Measurements from ENCODE around the gene TLR6. TPM values are rescaled to one million over a fixed set of nuclear protein-coding genes. Genes with fewer than 3 reads are reported as not detected.

The TLR6 gene
- total RNA-seq, 6 donors from 2014 or later = 3.2 to 10.4 (median 5.8) TPM

DNA sequence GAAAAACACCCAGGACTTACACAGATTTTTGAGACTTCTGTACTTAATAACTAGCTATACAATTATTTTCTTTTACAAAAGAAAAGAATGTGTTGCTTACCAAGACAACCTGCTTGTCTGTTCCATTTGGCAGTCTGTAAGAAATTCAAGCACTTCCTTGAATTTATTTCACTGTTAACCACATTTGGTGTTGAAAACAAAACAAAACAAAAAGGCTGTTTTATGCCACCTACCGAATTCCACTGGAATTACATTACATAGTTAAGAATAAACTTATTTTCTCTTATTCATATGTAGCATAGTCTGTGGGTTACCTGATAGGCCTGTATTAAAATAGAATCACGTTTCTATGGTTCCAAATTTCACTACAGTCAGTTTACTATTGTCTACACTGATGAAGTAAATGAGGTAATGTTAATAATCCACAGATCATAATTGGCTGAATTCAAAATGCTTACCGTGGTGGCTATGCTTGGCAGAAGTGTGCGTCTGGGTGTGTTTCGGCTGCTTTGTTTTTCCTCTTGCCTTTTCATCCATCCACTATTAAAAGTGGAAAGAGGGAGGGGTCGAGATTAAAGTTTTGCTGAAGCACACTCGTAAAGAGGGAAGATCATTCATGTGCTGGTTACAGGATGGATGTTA is 51.8 kb downstream of the TLR6 start, which contains the start of gene TLR1:
TLR1 (minus strand) TSS at position 138 of the 642 bp plus-strand sequence. CDS start 5,960 bp downstream, outside the sequence.
- H3K27ac ChIP-seq = peak within 1 kb of the TSS; percentile 74 to 87 (median 81)
- DNase-seq = no peak
- peaks cover 8 to 16% (median 13%) of the 10 kb centered on the region in 4 donors for H3K4me1 ChIP-seq
- H3K27me3 ChIP-seq = no peaks in the 10 kb centered on the region
- no peaks in the 10 kb centered on the region for H3K9me3 ChIP-seq
- H3K4me3 ChIP-seq = peak within 1 kb of the TSS in 3 of 4 donors; percentile 27 to 40 (median 38)
- TF ChIP-seq POLR2AphosphoS5 (IDR thresholded peaks at IDR 0.05) (peak in 1 of 2 donors; percentile 26), POLR2A (IDR thresholded peaks at IDR 0.05) (peak in 1 of 4 donors; percentile 66), CTCF (IDR thresholded peaks at IDR 0.05) (peak; percentile 43 to 76 (median 72)), EP300 (IDR thresholded peaks at IDR 0.05) (no peak)
- WGBS, 2 donors = 20 to 27% methylated on average over 7 of the region's 7 CpGs
- ATAC-seq (ENCODE audit: low FRiP score in 2 of 2) = peak; percentile 69 to 90
- peaks cover 0 to 7% (median 0%) of the 10 kb centered on the region in 4 donors for H3K36me3 ChIP-seq

DNA sequence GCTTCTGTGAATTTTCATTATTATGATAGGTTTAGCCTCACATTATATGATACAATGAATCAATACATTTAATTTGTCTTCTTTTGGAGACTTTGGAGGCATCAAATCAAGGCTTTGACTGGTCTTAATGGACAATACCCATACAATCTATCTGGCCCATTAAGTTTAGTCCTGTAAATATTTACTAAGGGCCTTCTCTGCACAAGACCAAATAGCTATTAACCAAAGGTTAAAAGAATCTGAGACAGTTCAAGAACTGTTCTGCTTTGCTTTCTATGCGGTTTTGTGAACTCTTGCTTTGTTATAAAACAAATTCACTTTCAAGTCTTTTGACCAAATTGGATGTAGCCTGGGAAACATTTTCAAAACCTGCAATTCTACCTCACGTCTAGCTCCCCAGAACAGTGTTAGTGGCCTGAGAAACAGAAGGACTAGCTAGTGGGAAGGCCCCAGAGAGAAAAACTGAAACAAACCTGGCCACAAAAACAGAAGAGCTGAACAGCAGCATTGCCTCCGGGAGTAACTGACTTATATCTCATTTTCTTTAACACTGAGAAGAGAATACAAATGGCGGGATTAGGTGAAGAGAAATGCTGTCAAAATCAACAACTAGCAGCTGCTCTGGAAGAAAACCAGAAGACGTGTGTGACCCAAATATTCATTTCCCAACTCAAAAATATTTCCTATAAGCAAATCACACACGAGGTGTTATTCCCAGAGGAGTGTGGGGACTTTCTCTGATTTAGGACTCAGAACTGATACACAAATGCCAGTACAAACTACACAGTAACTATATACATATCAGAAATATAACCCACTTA is 52.6 kb downstream of the TLR6 start:
- Histone ChIP-seq H3K27ac (peak overlapping the region; percentile 74 to 87 (median 81)), H3K4me1 (peaks cover 8 to 16% (median 13%) of the 10 kb centered on the region in 4 donors), H3K9me3 (no peaks in the 10 kb centered on the region), H3K4me3 (peak overlapping the region in 3 of 4 donors; percentile 27 to 40 (median 38)), H3K36me3 (peaks cover 0 to 14% (median 2%) of the 10 kb centered on the region in 4 donors), H3K27me3 (no peaks in the 10 kb centered on the region)
- DNase-seq = no peak
- TF ChIP-seq POLR2AphosphoS5 (IDR thresholded peaks at IDR 0.05) (no peak), CTCF (IDR thresholded peaks at IDR 0.05) (no peak), POLR2A (IDR thresholded peaks at IDR 0.05) (no peak)
- WGBS, 2 donors = 13 to 22% methylated on average over 6 of the region's 6 CpGs
- peak in 1 of 2 donors; percentile 35 for ATAC-seq (ENCODE audit: low FRiP score in 2 of 2)

DNA sequence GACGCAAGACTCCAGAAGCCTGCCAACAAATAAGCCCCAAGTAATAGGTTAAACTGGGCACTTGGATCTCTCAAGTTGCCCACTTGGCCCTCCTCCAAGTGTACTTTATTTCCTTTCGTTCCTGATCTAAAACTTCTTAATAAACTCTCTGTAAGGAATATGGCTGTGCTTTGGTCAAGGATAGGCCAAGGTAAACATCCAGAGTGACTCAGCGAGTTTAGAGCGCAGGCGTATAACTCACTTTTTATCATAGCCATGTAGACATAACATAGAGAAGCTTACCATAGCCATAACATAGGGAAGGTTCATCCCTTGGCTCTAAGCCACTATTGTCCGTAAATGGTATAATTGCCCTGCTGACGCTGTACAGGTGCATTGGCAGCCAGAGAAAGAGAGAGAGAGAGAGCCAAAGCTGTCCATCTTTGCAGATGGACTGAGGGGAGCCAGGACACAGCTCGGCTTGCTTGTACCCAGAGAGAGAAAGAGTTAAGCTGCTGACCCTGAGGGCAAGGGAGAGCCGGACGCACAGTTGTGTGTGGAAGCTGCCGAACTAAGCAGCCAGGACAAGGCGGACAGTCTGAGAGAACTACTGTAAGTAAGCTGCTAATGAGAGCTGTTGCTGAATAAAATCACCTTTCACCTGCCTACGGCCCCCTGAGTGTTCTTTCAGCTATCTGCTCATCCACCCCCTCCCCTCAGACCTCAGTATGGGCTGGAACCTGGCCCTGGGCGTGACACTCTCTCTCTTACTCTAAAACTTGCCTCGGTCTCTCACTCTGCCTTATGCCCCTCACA is 53.9 kb downstream of the TLR6 start:
- ATAC-seq (ENCODE audit: low FRiP score in 2 of 2) = no peak
- peak overlapping the region in 2 of 4 donors; percentile 38 to 87 for H3K27ac ChIP-seq
- TF ChIP-seq CTCF (IDR thresholded peaks at IDR 0.05) (no peak), EP300 (IDR thresholded peaks at IDR 0.05) (no peak), POLR2A (IDR thresholded peaks at IDR 0.05) (no peak), POLR2AphosphoS5 (IDR thresholded peaks at IDR 0.05) (no peak)
- no peak for DNase-seq
- peaks cover 8 to 16% (median 13%) of the 10 kb centered on the region in 4 donors for H3K4me1 ChIP-seq
- no peaks in the 10 kb centered on the region for H3K27me3 ChIP-seq
- H3K4me3 ChIP-seq = peak overlapping the region in 3 of 4 donors; percentile 9 to 40 (median 38)
- 88 to 93% methylated on average over 15 of the region's 15 CpGs for WGBS, 2 donors
- peaks cover 0 to 27% (median 4%) of the 10 kb centered on the region in 4 donors for H3K36me3 ChIP-seq
- H3K9me3 ChIP-seq = no peaks in the 10 kb centered on the region

DNA sequence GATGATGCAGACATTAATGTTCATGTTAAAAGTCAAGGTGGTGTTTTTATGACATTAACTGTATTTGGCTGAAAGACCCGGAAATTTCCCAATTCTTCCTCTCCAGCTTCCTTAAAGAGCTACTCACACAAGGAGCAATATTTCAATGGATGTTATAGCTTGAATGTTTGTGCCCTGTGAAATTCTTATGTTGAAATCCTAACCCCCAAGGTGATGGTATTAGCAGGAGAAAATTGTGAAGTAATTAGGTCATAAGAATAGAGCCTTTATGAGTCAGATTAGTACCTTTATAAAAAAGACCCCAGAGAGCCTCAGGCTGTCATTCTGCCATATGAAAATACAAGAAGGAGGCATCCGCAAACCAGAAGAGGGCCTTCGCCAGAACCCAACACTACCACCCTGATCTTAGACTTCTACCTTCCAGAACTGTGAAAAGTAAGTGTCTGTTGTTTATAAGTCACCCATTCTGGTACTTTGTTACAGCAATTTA is 55.6 kb downstream of the TLR6 start:
- H3K4me1 ChIP-seq = peaks cover 8 to 16% (median 12%) of the 10 kb centered on the region in 4 donors
- DNase-seq = no peak
- H3K36me3 ChIP-seq = peaks cover 0 to 27% (median 6%) of the 10 kb centered on the region in 4 donors
- no peak for ATAC-seq (ENCODE audit: low FRiP score in 2 of 2)
- WGBS, 2 donors = 87 to 90% methylated on average over 3 of the region's 3 CpGs
- H3K4me3 ChIP-seq = peak overlapping the region in 1 of 4 donors; percentile 16
- peaks cover 0 to 4% (median 0%) of the 10 kb centered on the region in 4 donors for H3K9me3 ChIP-seq
- no peak for TF ChIP-seq POLR2A (IDR thresholded peaks at IDR 0.05)
- TF ChIP-seq POLR2AphosphoS5 (IDR thresholded peaks at IDR 0.05) = no peak
- no peak for TF ChIP-seq EP300 (IDR thresholded peaks at IDR 0.05)
- no peak for TF ChIP-seq CTCF (IDR thresholded peaks at IDR 0.05)
- peak overlapping the region in 2 of 4 donors; percentile 20 to 59 for H3K27ac ChIP-seq
- H3K27me3 ChIP-seq = no peaks in the 10 kb centered on the region
